Measurements from ENCODE around the gene NFIA.

DNA sequence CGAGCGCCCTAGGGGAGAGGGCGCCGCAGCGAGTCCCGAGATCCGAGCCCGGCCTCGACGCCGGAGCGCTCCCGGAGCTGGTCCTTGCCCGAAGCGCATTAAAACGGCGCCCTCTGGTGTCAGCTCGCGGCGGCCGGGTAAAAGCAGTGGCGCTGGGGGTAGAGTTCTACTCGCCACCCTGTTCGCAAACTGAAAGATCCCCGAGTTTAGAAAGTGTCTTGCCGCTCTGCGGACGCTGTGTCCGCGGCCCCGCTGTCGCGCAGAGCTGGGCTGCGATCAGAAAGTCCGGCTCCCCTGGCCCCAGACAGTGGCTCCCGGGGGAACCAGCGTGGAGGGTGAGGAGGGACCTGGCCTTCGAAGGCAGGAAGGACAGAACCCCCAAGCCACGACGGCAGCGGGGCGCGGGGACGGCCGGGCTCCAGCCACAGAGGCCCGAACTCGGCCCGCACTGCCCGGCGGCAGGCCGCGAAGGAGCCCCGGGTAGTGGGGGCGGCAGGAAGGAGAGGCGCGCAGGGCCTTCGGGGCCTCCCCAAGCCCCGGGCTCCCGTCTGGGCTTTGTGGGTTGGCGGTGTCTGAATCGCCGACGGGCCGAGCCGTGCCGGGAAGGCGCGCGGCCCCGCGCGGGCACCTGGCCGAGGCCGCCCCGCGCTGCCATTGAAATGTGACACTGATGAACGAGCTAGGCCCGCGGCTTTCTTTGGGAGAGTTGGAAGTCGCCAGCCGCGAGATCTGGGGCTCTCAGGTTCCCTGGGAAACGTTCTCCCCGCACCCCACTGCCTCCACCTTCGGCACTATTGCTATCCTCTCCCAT is 39.1 kb upstream of the NFIA start:
- TF ChIP-seq POLR2A (IDR thresholded peaks at IDR 0.05) (no peak), POLR2AphosphoS5 (IDR thresholded peaks at IDR 0.05) (peak; percentile 48 to 54 (median 53))
- TF ChIP-seq, protein P1, sequence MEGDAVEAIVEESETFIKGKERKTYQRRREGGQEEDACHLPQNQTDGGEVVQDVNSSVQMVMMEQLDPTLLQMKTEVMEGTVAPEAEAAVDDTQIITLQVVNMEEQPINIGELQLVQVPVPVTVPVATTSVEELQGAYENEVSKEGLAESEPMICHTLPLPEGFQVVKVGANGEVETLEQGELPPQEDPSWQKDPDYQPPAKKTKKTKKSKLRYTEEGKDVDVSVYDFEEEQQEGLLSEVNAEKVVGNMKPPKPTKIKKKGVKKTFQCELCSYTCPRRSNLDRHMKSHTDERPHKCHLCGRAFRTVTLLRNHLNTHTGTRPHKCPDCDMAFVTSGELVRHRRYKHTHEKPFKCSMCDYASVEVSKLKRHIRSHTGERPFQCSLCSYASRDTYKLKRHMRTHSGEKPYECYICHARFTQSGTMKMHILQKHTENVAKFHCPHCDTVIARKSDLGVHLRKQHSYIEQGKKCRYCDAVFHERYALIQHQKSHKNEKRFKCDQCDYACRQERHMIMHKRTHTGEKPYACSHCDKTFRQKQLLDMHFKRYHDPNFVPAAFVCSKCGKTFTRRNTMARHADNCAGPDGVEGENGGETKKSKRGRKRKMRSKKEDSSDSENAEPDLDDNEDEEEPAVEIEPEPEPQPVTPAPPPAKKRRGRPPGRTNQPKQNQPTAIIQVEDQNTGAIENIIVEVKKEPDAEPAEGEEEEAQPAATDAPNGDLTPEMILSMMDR (IDR thresholded peaks at IDR 0.05): peak; percentile 81 to 89 (median 85)
